GM19099 (cell line): ENCODE measurements around the gene HLA-B.

Experiments used
- POLR2A ChIP-seq: IDR thresholded peaks from 3 replicates; pipeline ENCODE4 v1.6.1; 2011; ENCODE audit warnings: low read depth; ENCODE audit not compliant: insufficient read length; ENCODE audit errors: extremely low read depth

Gene HLA-B

GRCh38 chr6:31385041-31385440 is 28.1 kb upstream of the HLA-B start:
- TF ChIP-seq POLR2A, result no peak

- no peak for TF ChIP-seq POLR2A
These were observed 26.2 kb upstream of the HLA-B start for GRCh38 chr6:31383149-31383548.

GRCh38 chr6:31381666-31382065 is 24.7 kb upstream of the HLA-B start:
- no peak for TF ChIP-seq POLR2A

- no peak for TF ChIP-seq POLR2A
These were observed 22.9 kb upstream of the HLA-B start for GRCh38 chr6:31379850-31380249.

- no peak for TF ChIP-seq POLR2A
These were observed 21.7 kb upstream of the HLA-B start for GRCh38 chr6:31378721-31379103.

GRCh38 chr6:31378062-31378720 is 21.2 kb upstream of the HLA-B start:
- TF ChIP-seq POLR2A, result no peak

- no peak for TF ChIP-seq POLR2A
These were observed 20.1 kb upstream of the HLA-B start for GRCh38 chr6:31377029-31377428.

GRCh38 chr6:31375699-31376098 is 18.7 kb upstream of the HLA-B start:
- no peak for TF ChIP-seq POLR2A

- no peak for TF ChIP-seq POLR2A
These were observed 11.5 kb upstream of the HLA-B start for GRCh38 chr6:31368461-31368860.

GRCh38 chr6:31366693-31367470 is 9.9 kb upstream of the HLA-B start:
- no peak for TF ChIP-seq POLR2A

- TF ChIP-seq POLR2A, result no peak
These were observed 8.9 kb upstream of the HLA-B start for GRCh38 chr6:31365864-31366263.

- no peak for TF ChIP-seq POLR2A
These were observed 6.8 kb upstream of the HLA-B start for GRCh38 chr6:31363811-31364210.

GRCh38 chr6:31362751-31363150 is 5.8 kb upstream of the HLA-B start:
- TF ChIP-seq POLR2A, result no peak

- TF ChIP-seq POLR2A, result no peak
These were observed 2.6 kb upstream of the HLA-B start for GRCh38 chr6:31359581-31359980.

- no peak for TF ChIP-seq POLR2A
These were observed 1.3 kb upstream of the HLA-B start for GRCh38 chr6:31358302-31358701.

- TF ChIP-seq POLR2A, result no peak
These were observed 907 bp upstream of the HLA-B start for GRCh38 chr6:31357886-31358285.

- TF ChIP-seq POLR2A, result no peak
These were observed 598 bp downstream of the HLA-B start for GRCh38 chr6:31356216-31356945.

GRCh38 chr6:31355583-31355948 is 1.4 kb downstream of the HLA-B start:
- no peak for TF ChIP-seq POLR2A
